Large intestine (tissue), 12 donors: Measurements from ENCODE around the gene PDIA2. TPM values are rescaled to one million over a fixed set of nuclear protein-coding genes. Genes with fewer than 3 reads are reported as not detected.
A peak's percentile ranks its signal among the peaks of the same experiment; 100 is the strongest.

Experiments used
- DNase-seq, 2 donors: peaks; one replicate each; pipeline versions ENCODE4 v3.0.0 to v3.0.0-alpha.2; 2013
- H3K27ac ChIP-seq: one replicate; pipeline ENCODE4 v1.5.1; 2013; ENCODE audit warnings: low read length
- H3K27me3 ChIP-seq: 2 replicates; pipeline ENCODE4 v1.6.1; 2013; ENCODE audit warnings: low read length; ENCODE audit not compliant: control insufficient read depth, insufficient read depth
- H3K36me3 ChIP-seq: 2 replicates; pipeline ENCODE4 v1.6.1; 2013; ENCODE audit warnings: low read length; ENCODE audit not compliant: control insufficient read depth, insufficient read depth
- H3K4me1 ChIP-seq: one replicate; pipeline ENCODE4 v1.6.1; 2013; ENCODE audit warnings: low read length; ENCODE audit not compliant: control insufficient read depth, insufficient read depth
- H3K4me3 ChIP-seq: one replicate; pipeline ENCODE4 v1.5.1; 2013; ENCODE audit warnings: low read length
- H3K9me3 ChIP-seq: one replicate; pipeline ENCODE4 v1.6.1; 2013; ENCODE audit warnings: mild to moderate bottlenecking, low read depth, low read length, moderate library complexity; ENCODE audit not compliant: control insufficient read depth
- WGBS: methylation state at CpG from one replicate; pipeline ENCODE4 v1.1.5; 2013; ENCODE audit warnings: low lambda C conversion rate; ENCODE audit not compliant: insufficient coverage; 5-methylcytosine and 5-hydroxymethylcytosine counted together
- long read RNA-seq, 11 donors: transcript quantifications; one replicate each; lab custom pipeline, GENCODE V29; 2026
- polyA plus RNA-seq: library from polyadenylated mRNA; unstranded; fragments of 120-200 nt; gene quantifications from one replicate; pipeline ENCODE4 v1.2.1, GENCODE V29; 2013

The PDIA2 gene, protein sequence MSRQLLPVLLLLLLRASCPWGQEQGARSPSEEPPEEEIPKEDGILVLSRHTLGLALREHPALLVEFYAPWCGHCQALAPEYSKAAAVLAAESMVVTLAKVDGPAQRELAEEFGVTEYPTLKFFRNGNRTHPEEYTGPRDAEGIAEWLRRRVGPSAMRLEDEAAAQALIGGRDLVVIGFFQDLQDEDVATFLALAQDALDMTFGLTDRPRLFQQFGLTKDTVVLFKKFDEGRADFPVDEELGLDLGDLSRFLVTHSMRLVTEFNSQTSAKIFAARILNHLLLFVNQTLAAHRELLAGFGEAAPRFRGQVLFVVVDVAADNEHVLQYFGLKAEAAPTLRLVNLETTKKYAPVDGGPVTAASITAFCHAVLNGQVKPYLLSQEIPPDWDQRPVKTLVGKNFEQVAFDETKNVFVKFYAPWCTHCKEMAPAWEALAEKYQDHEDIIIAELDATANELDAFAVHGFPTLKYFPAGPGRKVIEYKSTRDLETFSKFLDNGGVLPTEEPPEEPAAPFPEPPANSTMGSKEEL
- polyA plus RNA-seq, result 1.8 TPM
- long read RNA-seq, donor 1, result 0 reads
- long read RNA-seq, donor 2, result 0 reads
- long read RNA-seq, donor 3, result 0 reads
- long read RNA-seq, donor 4, result 0 reads
- long read RNA-seq, donor 5, result 0 reads
- long read RNA-seq, donor 6, result 0 reads
- long read RNA-seq, donor 7, result 0 reads
- long read RNA-seq, donor 8, result 0 reads
- long read RNA-seq, donor 9, result 0 reads
- long read RNA-seq, donor 10, result 0 reads
- long read RNA-seq, donor 11, result 0 reads

DNA sequence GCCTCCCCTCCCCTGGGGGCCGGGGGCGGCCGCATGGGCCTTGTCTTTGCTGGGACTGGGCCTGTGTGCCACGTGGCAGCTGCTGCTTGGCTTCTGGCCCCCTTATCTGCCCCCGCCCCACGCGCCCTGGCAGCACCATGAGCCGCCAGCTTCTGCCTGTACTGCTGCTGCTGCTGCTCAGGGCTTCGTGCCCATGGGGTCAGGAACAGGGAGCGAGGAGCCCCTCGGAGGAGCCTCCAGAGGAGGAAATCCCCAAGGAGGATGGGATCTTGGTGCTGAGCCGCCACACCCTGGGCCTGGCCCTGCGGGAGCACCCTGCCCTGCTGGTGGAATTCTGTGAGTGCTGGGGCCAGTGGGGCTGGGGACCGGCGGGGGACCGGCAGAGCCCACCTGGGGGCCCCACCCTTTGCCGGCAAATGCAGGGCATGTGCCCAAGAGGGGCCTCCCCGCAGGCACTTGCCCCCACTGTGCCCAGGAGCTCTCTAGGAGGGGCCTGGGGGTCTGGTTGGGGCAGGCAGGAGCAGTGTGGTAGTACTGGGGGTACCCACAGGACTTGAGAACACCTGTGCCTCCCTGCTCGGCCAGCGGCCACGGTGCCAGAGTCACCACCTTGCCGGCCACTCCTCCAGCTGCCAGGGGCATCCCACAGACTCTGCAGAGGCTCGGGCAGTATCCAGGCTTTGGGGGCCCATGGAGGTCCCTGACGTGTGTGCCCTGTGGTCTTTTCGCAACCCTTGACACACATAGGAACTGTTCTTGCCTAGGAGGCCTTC is at the start of gene PDIA2:
PDIA2 (plus strand) TSS at position 132 of the 773 bp plus-strand sequence; CDS start at position 138, 6 bp downstream.
- H3K36me3 ChIP-seq, result peaks cover 21% of the 10 kb centered on the region
- H3K27ac ChIP-seq, result no peak within 1 kb of the TSS
- WGBS, result 80% methylated on average over 1 of the region's 25 CpGs
- peaks cover 45% of the 10 kb centered on the region for H3K27me3 ChIP-seq
- DNase-seq, result no peak
- H3K4me3 ChIP-seq, result no peak within 1 kb of the TSS
- H3K9me3 ChIP-seq, result peaks cover 31% of the 10 kb centered on the region
- peaks cover 7% of the 10 kb centered on the region for H3K4me1 ChIP-seq

DNA sequence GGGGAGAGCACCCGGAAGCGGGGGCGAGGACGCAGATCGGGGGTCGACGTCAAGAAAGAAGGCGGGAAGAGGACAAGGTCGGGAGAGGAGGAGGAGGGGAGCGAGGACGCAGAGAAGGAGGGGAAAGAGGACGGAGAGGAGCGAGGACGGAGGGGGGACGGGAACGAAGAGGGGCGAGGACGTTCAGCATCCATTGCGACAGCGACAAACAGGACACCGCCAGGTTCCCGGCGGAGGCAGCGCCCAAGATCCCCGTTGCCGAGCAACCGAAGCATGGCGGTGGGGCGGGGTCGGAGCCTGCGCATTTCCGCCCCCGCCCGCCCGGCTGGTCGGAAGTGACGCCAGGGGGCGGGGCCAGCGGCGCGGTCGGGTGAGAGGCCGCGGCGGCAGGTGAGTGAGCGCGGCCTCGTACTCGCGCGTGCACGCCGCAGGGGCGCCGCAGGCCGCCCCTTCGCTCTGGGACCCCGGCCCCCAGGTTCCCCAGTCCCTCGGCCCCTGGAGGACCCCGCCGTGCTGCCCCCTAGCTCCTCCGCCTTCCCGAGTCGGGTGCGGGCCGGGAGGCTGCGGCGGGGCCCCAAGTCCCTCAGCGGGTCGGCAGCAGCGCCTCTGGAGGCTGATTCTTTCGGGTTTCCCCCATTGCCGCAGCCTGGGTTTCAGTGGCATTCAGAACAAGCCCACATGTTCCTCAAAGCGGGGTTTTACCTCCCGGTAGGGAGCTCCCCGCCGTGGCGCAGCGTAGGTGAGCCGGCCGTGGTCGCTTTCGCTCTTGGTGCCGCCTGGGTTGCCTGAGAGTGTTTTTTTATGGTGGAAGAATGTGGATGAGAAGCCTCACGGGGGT is 48.3 kb upstream of the PDIA2 start, which contains the start of gene FAM234A:
FAM234A (plus strand) TSS at position 354 of the 838 bp plus-strand sequence. CDS start 19,593 bp downstream, outside the sequence.
- peak within 1 kb of the TSS; percentile 77 for H3K4me3 ChIP-seq
- H3K36me3 ChIP-seq, result no peaks in the 10 kb centered on the region
- WGBS, result 0% methylated on average over 2 of the region's 85 CpGs

DNA sequence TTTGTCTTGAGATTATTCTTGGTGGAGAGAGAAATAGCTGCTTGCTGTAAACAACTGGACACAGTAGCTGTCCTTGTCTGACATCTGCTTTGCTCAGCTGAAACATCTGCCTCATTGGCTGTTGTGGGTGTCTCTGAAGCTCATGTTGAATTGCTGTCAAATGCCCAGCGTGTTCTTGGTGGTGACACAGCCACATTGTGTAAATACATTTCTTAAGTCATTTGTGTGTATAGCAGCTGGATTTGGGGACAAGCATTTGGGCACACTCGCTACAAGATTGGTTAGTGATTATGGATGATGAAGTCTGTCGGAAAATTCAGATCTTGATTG is 43.1 kb upstream of the PDIA2 start:
- Histone ChIP-seq H3K4me1 (no peaks in the 10 kb centered on the region), H3K27ac (no peak overlapping the region), H3K27me3 (no peaks in the 10 kb centered on the region), H3K36me3 (peaks cover 2% of the 10 kb centered on the region), H3K9me3 (no peaks in the 10 kb centered on the region), H3K4me3 (no peak overlapping the region)
- WGBS, result no CpG with 5 or more reads among the region's 3 CpGs
- peak in 1 of 2 donors; percentile 16 for DNase-seq

More for the DNA sequence above, 48.3 kb upstream of the PDIA2 start, which contains the start of gene FAM234A:
- Histone ChIP-seq H3K27me3 (no peaks in the 10 kb centered on the region), H3K27ac (peak within 1 kb of the TSS; percentile 98), H3K9me3 (no peaks in the 10 kb centered on the region), H3K4me1 (no peaks in the 10 kb centered on the region)
- peak; percentile 95 for DNase-seq

DNA sequence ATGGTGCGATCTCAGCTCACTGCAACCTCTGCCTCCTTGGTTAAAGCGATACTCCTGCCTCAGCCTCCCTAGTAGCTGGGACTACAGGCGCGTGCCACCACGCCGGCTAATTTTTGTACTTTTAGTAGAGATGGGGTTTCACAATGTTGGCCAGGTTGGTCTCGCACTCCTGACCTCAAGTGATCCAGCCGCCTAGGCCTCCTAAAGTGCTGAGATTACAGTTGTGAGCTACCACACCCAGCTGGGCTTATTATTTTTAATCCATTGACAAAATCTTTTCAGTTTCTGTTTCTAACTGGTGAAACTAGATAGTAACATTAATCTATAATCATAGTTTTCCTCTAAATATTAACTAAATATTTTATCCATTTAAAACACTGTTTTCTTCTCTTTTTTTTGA is 42.4 kb upstream of the PDIA2 start:
- H3K4me3 ChIP-seq, result no peak overlapping the region
- WGBS, result no CpG with 5 or more reads among the region's 8 CpGs
- peaks cover 2% of the 10 kb centered on the region for H3K36me3 ChIP-seq
- no peak overlapping the region for H3K27ac ChIP-seq
- no peaks in the 10 kb centered on the region for H3K9me3 ChIP-seq
- DNase-seq, result no peak
- no peaks in the 10 kb centered on the region for H3K27me3 ChIP-seq
- no peaks in the 10 kb centered on the region for H3K4me1 ChIP-seq

DNA sequence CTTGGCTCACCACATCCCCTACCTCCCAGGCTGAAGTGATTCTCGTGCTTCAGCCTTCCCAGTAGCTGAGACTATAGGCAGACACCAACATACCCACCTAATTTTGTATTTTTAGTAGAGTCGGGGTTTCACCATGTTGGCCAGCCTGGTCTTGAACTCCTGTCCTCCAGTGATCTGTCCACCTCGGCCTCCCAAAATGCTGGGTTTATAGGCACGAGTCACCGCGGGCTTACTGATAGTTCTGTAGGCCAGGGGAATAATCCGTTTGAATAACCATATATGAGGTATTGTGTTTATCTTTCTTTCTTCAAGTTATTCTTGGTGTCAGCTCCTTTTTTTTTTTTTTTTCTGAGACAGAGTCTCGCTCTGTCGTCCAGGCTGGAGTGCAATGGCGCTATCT is 40.7 kb upstream of the PDIA2 start:
- no peak for DNase-seq
- Histone ChIP-seq H3K9me3 (no peaks in the 10 kb centered on the region), H3K4me3 (no peak overlapping the region), H3K27ac (no peak overlapping the region), H3K4me1 (no peaks in the 10 kb centered on the region), H3K27me3 (no peaks in the 10 kb centered on the region), H3K36me3 (peaks cover 2% of the 10 kb centered on the region)
- 80% methylated on average over 2 of the region's 10 CpGs for WGBS

DNA sequence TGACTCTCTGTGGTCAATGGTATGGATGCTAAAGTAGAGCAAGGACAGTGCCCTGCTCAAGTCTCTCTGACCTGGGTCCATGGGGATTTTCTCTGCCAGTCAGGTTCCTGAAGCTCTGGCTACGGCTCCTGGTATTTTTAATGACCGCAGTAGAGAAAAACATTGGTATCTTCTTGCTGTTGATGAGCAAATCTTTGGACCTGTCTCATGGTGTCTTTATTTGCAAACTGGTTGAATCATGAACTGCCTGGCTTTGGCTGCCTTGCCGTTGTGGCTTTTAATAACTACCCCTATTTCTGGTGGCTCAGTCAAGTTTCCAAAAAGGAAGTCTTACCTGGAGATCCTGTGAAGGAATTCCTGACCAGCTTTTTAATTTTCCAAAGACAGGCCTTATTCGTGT is 39.6 kb upstream of the PDIA2 start:
- H3K9me3 ChIP-seq, result no peaks in the 10 kb centered on the region
- no peak overlapping the region for H3K4me3 ChIP-seq
- DNase-seq, result no peak
- no peaks in the 10 kb centered on the region for H3K27me3 ChIP-seq
- peaks cover 6% of the 10 kb centered on the region for H3K36me3 ChIP-seq
- 80% methylated on average over 1 of the region's 4 CpGs for WGBS
- H3K27ac ChIP-seq, result no peak overlapping the region
- no peaks in the 10 kb centered on the region for H3K4me1 ChIP-seq

DNA sequence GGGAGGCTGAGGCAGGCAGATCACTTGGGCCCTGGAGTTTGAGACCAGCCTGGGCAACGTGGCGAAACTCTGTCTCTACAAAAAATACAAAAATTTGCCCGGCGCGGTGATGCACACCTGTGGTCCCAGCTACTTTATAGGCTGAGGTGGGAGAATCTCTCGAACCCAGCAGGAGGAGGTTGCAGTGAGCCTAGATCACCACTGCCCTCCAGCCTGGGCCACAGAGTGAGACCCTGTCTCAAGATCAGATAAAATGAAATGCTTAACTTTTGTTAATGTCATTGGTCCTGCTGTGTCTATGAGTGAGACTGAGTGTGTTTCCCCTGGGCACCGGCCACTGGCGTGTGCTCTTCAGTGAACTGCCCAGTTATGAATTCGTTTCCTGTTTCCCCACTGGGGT is 37.9 kb upstream of the PDIA2 start:
- Histone ChIP-seq H3K27ac (no peak overlapping the region), H3K36me3 (peaks cover 13% of the 10 kb centered on the region)
- WGBS, result no CpG with 5 or more reads among the region's 9 CpGs

DNA sequence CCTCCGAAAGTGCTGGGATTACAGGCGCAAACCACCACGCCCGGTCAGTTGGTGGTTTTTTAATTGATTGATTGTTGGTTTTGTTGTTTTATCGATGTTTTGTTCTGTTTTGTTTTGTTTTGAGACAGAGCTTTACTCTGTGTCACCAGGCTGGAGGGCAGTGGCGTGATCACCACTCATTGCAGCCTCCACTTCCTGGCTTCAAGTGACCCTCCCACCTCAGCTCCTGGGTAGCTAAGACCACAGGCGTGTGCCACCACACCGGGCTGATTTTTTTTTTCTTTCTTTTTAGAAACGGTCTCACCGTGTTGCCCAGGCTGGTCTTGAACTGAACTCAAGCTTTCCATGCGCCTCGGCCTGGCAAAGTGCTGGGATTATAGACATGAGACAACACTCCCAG is 35.9 kb upstream of the PDIA2 start:
- DNase-seq, result no peak
- no CpG with 5 or more reads among the region's 12 CpGs for WGBS
- peaks cover 3% of the 10 kb centered on the region for H3K4me1 ChIP-seq
- H3K9me3 ChIP-seq, result no peaks in the 10 kb centered on the region
- peaks cover 13% of the 10 kb centered on the region for H3K36me3 ChIP-seq
- no peak overlapping the region for H3K4me3 ChIP-seq
- no peak overlapping the region for H3K27ac ChIP-seq
- H3K27me3 ChIP-seq, result no peaks in the 10 kb centered on the region

More for the DNA sequence above, 37.9 kb upstream of the PDIA2 start:
- peaks cover under 1% of the 10 kb centered on the region for H3K4me1 ChIP-seq
- H3K27me3 ChIP-seq, result no peaks in the 10 kb centered on the region
- H3K9me3 ChIP-seq, result no peaks in the 10 kb centered on the region
- no peak overlapping the region for H3K4me3 ChIP-seq
- DNase-seq, result no peak

DNA sequence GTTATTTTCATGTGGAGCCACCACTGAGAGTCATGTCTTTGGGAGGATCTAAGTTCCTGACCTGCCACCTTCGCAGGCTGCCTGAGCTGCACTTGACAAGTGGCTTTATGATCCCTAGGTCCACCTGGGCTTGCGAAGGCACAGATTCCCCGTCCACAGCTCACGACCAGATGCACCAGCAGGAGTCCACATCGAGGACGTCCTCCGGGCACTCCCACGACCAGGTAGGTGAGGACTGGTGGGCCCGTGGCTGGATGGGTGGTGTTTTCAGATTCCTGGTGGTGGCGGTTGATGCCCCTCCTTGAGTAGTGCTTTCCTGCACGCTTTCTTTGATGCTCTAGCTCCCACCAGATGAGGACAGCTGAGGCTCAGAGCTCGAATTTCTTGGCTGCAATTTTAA is 33.5 kb upstream of the PDIA2 start:
- peaks cover 1% of the 10 kb centered on the region for H3K9me3 ChIP-seq
- WGBS, result no CpG with 5 or more reads among the region's 12 CpGs

More for the DNA sequence above, 33.5 kb upstream of the PDIA2 start:
- Histone ChIP-seq H3K27me3 (no peaks in the 10 kb centered on the region), H3K27ac (no peak overlapping the region), H3K4me3 (no peak overlapping the region), H3K36me3 (peaks cover 21% of the 10 kb centered on the region), H3K4me1 (peaks cover 8% of the 10 kb centered on the region)
- DNase-seq, result no peak
